ENCODE results near the gene HOXA11. TPM values are rescaled to one million over a fixed set of nuclear protein-coding genes. Genes with fewer than 3 reads are reported as not detected.

Gene HOXA11
- total and polyA plus RNA-seq, 4 donors: not detected

GRCh38 chr7:27138472-27138871 is 46.6 kb downstream of the HOXA11 start:
- peaks cover 0 to 9% (median 6%) of the 10 kb centered on the region in 4 donors for H3K4me1 ChIP-seq (ENCODE audit: control insufficient read depth in 4 of 4, insufficient read depth in 4 of 4, low read length in 3 of 4)
- no peak overlapping the region for H3K9ac ChIP-seq (ENCODE audit: low read depth in 1 of 2, low read length in 2 of 2)
- TF ChIP-seq, protein P1, sequence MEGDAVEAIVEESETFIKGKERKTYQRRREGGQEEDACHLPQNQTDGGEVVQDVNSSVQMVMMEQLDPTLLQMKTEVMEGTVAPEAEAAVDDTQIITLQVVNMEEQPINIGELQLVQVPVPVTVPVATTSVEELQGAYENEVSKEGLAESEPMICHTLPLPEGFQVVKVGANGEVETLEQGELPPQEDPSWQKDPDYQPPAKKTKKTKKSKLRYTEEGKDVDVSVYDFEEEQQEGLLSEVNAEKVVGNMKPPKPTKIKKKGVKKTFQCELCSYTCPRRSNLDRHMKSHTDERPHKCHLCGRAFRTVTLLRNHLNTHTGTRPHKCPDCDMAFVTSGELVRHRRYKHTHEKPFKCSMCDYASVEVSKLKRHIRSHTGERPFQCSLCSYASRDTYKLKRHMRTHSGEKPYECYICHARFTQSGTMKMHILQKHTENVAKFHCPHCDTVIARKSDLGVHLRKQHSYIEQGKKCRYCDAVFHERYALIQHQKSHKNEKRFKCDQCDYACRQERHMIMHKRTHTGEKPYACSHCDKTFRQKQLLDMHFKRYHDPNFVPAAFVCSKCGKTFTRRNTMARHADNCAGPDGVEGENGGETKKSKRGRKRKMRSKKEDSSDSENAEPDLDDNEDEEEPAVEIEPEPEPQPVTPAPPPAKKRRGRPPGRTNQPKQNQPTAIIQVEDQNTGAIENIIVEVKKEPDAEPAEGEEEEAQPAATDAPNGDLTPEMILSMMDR (IDR thresholded peaks at IDR 0.05; ENCODE audit: low read depth, low read length, missing input control): no peak
- TF ChIP-seq EGR1 (IDR thresholded peaks at IDR 0.05; ENCODE audit: low read depth in 2 of 2): no peak
- H3K36me3 ChIP-seq (ENCODE audit: control insufficient read depth in 4 of 4, insufficient read depth in 3 of 4, low read depth in 1 of 4, low read length in 3 of 4): no peaks in the 10 kb centered on the region
- DNase-seq (ENCODE audit: low spot score): no peak
- H3K4me3 ChIP-seq (ENCODE audit: low read depth in 1 of 3, low read length in 3 of 3): no peak overlapping the region
- no peak overlapping the region for H3K27ac ChIP-seq (ENCODE audit: low read depth in 1 of 2, low read length in 2 of 2)
- peaks cover 6 to 18% (median 16%) of the 10 kb centered on the region in 4 donors for H3K27me3 ChIP-seq (ENCODE audit: control insufficient read depth in 4 of 4, insufficient read depth in 4 of 4, low read length in 3 of 4)
- peaks cover 0 to 3% (median 0%) of the 10 kb centered on the region in 4 donors for H3K9me3 ChIP-seq (ENCODE audit: control insufficient read depth in 4 of 4, low read length in 3 of 4)
- WGBS: 59% methylated on average over 1 of the region's 1 CpG

- Histone ChIP-seq H3K36me3 (ENCODE audit: control insufficient read depth in 4 of 4, insufficient read depth in 3 of 4, low read depth in 1 of 4, low read length in 3 of 4) (no peaks in the 10 kb centered on the region), H3K27ac (ENCODE audit: low read depth in 1 of 2, low read length in 2 of 2) (no peak overlapping the region), H3K9ac (ENCODE audit: low read depth in 1 of 2, low read length in 2 of 2) (no peak overlapping the region), H3K9me3 (ENCODE audit: control insufficient read depth in 4 of 4, low read length in 3 of 4) (peaks cover 0 to 2% (median 0%) of the 10 kb centered on the region in 4 donors), H3K4me1 (ENCODE audit: control insufficient read depth in 4 of 4, insufficient read depth in 4 of 4, low read length in 3 of 4) (peaks cover 0 to 5% (median 2%) of the 10 kb centered on the region in 4 donors), H3K27me3 (ENCODE audit: control insufficient read depth in 4 of 4, insufficient read depth in 4 of 4, low read length in 3 of 4) (peaks cover 6 to 22% (median 17%) of the 10 kb centered on the region in 4 donors), H3K4me3 (ENCODE audit: low read depth in 1 of 3, low read length in 3 of 3) (no peak overlapping the region)
- TF ChIP-seq RAD21 (IDR thresholded peaks at IDR 0.05) (no peak), FOXA1 (IDR thresholded peaks at IDR 0.05) (no peak), EGR1 (IDR thresholded peaks at IDR 0.05; ENCODE audit: low read depth in 2 of 2) (no peak), NR2F2 (IDR thresholded peaks at IDR 0.05) (no peak), SP1 (IDR thresholded peaks at IDR 0.05) (no peak), GABPA (IDR thresholded peaks at IDR 0.05 in 1 of 2, conservative IDR thresholded peaks at IDR 0.05 in 1 of 2) (no peak), TAF1 (conservative IDR thresholded peaks at IDR 0.05) (no peak), HNF4G (IDR thresholded peaks at IDR 0.05) (no peak), JUND (IDR thresholded peaks at IDR 0.05) (no peak), FOXA2 (IDR thresholded peaks at IDR 0.05) (no peak), RXRA (IDR thresholded peaks at IDR 0.05) (no peak)
- TF ChIP-seq, protein P2, sequence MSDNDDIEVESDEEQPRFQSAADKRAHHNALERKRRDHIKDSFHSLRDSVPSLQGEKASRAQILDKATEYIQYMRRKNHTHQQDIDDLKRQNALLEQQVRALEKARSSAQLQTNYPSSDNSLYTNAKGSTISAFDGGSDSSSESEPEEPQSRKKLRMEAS (IDR thresholded peaks at IDR 0.05): no peak
- TF ChIP-seq, protein P3, sequence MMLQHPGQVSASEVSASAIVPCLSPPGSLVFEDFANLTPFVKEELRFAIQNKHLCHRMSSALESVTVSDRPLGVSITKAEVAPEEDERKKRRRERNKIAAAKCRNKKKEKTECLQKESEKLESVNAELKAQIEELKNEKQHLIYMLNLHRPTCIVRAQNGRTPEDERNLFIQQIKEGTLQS (IDR thresholded peaks at IDR 0.05): no peak
- TF ChIP-seq, protein P4, sequence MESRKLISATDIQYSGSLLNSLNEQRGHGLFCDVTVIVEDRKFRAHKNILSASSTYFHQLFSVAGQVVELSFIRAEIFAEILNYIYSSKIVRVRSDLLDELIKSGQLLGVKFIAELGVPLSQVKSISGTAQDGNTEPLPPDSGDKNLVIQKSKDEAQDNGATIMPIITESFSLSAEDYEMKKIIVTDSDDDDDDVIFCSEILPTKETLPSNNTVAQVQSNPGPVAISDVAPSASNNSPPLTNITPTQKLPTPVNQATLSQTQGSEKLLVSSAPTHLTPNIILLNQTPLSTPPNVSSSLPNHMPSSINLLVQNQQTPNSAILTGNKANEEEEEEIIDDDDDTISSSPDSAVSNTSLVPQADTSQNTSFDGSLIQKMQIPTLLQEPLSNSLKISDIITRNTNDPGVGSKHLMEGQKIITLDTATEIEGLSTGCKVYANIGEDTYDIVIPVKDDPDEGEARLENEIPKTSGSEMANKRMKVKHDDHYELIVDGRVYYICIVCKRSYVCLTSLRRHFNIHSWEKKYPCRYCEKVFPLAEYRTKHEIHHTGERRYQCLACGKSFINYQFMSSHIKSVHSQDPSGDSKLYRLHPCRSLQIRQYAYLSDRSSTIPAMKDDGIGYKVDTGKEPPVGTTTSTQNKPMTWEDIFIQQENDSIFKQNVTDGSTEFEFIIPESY (IDR thresholded peaks at IDR 0.05): no peak
- no peak for DNase-seq (ENCODE audit: low spot score)
- 45% methylated on average over 2 of the region's 2 CpGs for WGBS
These were observed 47.3 kb downstream of the HOXA11 start for GRCh38 chr7:27137640-27138315.
